H1 (cell line): ENCODE results near the gene PSIP1. TPM values are rescaled to one million over a fixed set of nuclear protein-coding genes. Genes with fewer than 3 reads are reported as not detected.

Experiments used
- CTCF ChIA-PET: fragments of 300-600 bp; sonication (Branson Sonifier 250); formaldehyde crosslinking; loops from one replicate; lab custom pipeline; 2021; ENCODE audit not compliant: partially characterized antibody; lab: Charles Lee
- POLR2A ChIA-PET: fragments of 300-600 bp; sonication (Branson Sonifier 250); formaldehyde crosslinking; loops from one replicate; lab custom pipeline; 2021; ENCODE audit warnings: inconsistent platforms; ENCODE audit not compliant: partially characterized antibody; lab: Charles Lee
- DNase-seq, 2 experiments: peaks; one replicate each; pipeline versions ENCODE4 v3.0.0 to v3.0.0-alpha.2; 2010 to 2022; ENCODE audit warnings: low spot score in 2 of 2, low read depth in 1 of 2, mixed read lengths in 1 of 2
- FAIRE-seq: peaks from 2 replicates; lab custom pipeline; 2011; peaks lifted over from hg19 to GRCh38; lab: Jason Lieb, UNC
- H2AFZ ChIP-seq: 2 replicates; pipeline ENCODE4 v1.8.1; 2012; ENCODE audit warnings: low read length, inconsistent platforms
- H2AK5ac ChIP-seq: 2 replicates; pipeline ENCODE4 v1.6.1; 2013; ENCODE audit warnings: low read depth, low read length
- H2BK120ac ChIP-seq: replicated peaks from 2 replicates; pipeline ENCODE3; 2013; ENCODE audit warnings: low read depth, low read length, inconsistent platforms
- H2BK12ac ChIP-seq: 2 replicates; pipeline ENCODE4 v1.6.1; 2013; ENCODE audit warnings: low read depth, low read length
- H2BK15ac ChIP-seq: 2 replicates; pipeline ENCODE4 v1.6.1; 2013; ENCODE audit warnings: low read length
- H2BK20ac ChIP-seq: 2 replicates; pipeline ENCODE4 v1.6.1; 2013; ENCODE audit warnings: low read length
- H2BK5ac ChIP-seq: 2 replicates; pipeline ENCODE4 v1.6.1; 2013; ENCODE audit warnings: low read depth, low read length
- H3K14ac ChIP-seq: 2 replicates; pipeline ENCODE4 v1.6.1; 2013; ENCODE audit warnings: inconsistent platforms; ENCODE audit not compliant: insufficient read length
- H3K18ac ChIP-seq: 2 replicates; pipeline ENCODE4 v1.6.1; 2013; ENCODE audit warnings: low read length; ENCODE audit errors: extremely low read depth
- H3K23ac ChIP-seq: 2 replicates; pipeline ENCODE4 v1.6.1; 2013; ENCODE audit warnings: inconsistent platforms; ENCODE audit not compliant: insufficient read length
- H3K23me2 ChIP-seq: 2 replicates; pipeline ENCODE4 v1.6.1; 2013; ENCODE audit warnings: low read depth, low read length
- H3K27ac ChIP-seq: 2 replicates; pipeline ENCODE4 v1.6.1; 2011; ENCODE audit warnings: low read depth, low read length, inconsistent platforms
- H3K27me3 ChIP-seq, 4 experiments: replicated peaks in 1 of 4; 1 replicate in 1 of 4; 2 replicates in 3 of 4; pipeline versions ENCODE4 v1.6.1 to v1.8.1; 2011 to 2013; ENCODE audit warnings: low read length in 3 of 4, mild to moderate bottlenecking in 3 of 4, inconsistent platforms in 2 of 4, mixed read lengths in 2 of 4, moderate library complexity in 1 of 4; ENCODE audit not compliant: control insufficient read depth in 3 of 4, insufficient read depth in 3 of 4; ENCODE audit errors: extremely low read depth in 1 of 4
- H3K36me3 ChIP-seq, 4 experiments: 2 replicates each; pipeline versions ENCODE4 v1.6.1 to v1.8.1; 2011 to 2013; ENCODE audit warnings: mild to moderate bottlenecking in 4 of 4, low read length in 3 of 4, moderate library complexity in 2 of 4, control low read depth in 1 of 4, inconsistent platforms in 1 of 4; ENCODE audit not compliant: insufficient read depth in 4 of 4, control insufficient read depth in 2 of 4
- H3K4ac ChIP-seq: replicated peaks from 2 replicates; pipeline ENCODE3; 2013; ENCODE audit warnings: low read length, low read depth, mixed read lengths, inconsistent platforms; ENCODE audit not compliant: insufficient read length
- H3K4me1 ChIP-seq, 4 experiments: replicated peaks in 1 of 4; 1 replicate in 1 of 4; 2 replicates in 3 of 4; pipeline versions ENCODE4 v1.6.1 to v1.8.1; 2011 to 2013; ENCODE audit warnings: low read length in 3 of 4, inconsistent platforms in 2 of 4, mixed read lengths in 1 of 4; ENCODE audit not compliant: insufficient read depth in 4 of 4, control insufficient read depth in 3 of 4
- H3K4me2 ChIP-seq, 2 experiments: 2 replicates each; pipeline versions ENCODE4 v1.6.1 to v1.8.1; 2011 to 2013; ENCODE audit warnings: low read depth in 2 of 2, low read length in 2 of 2, control low read depth in 1 of 2, inconsistent platforms in 1 of 2, mild to moderate bottlenecking in 1 of 2; ENCODE audit not compliant: insufficient read depth in 1 of 2
- H3K4me3 ChIP-seq, 4 experiments: fragments of 200-600, 300-600 bp in 1 of 4; sonication (generic), shearing (Covaris generic), sonication (Bioruptor Twin) in 1 of 4; 2 replicates each; pipeline versions ENCODE4 v1.5.1 to v1.8.1; 2011 to 2016; ENCODE audit warnings: low read length in 4 of 4, low read depth in 3 of 4, control low read depth in 2 of 4, inconsistent platforms in 2 of 4, mild to moderate bottlenecking in 2 of 4, mixed read lengths in 1 of 4, moderate library complexity in 1 of 4; ENCODE audit not compliant: insufficient read depth in 2 of 4; ENCODE audit errors: extremely low read depth in 1 of 4
- H3K56ac ChIP-seq: replicated peaks from 2 replicates; pipeline ENCODE3; 2013; ENCODE audit warnings: low read depth, mild to moderate bottlenecking, mixed read lengths, low read length, inconsistent platforms; ENCODE audit not compliant: insufficient read length
- H3K79me1 ChIP-seq: 2 replicates; pipeline ENCODE4 v1.6.1; 2013; ENCODE audit warnings: low read depth, low read length, control low read depth
- H3K79me2 ChIP-seq, 2 experiments: 2 replicates each; pipeline versions ENCODE4 v1.6.1 to v1.8.1; 2012 to 2013; ENCODE audit warnings: low read length in 2 of 2, mild to moderate bottlenecking in 2 of 2, inconsistent platforms in 1 of 2; ENCODE audit not compliant: insufficient read depth in 2 of 2, control insufficient read depth in 1 of 2
- H3K9ac ChIP-seq, 4 experiments: replicated peaks in 1 of 4; 1 replicate in 1 of 4; 2 replicates in 3 of 4; pipeline versions ENCODE4 v1.6.1 to v1.8.1; 2011 to 2013; ENCODE audit warnings: low read depth in 3 of 4, low read length in 3 of 4, control low read depth in 2 of 4, mild to moderate bottlenecking in 2 of 4, moderate library complexity in 2 of 4, inconsistent platforms in 1 of 4; ENCODE audit errors: extremely low read depth in 1 of 4
- H3K9me3 ChIP-seq, 2 experiments: 2 replicates each; pipeline versions ENCODE4 v1.6.1 to v1.8.1; 2012 to 2013; ENCODE audit warnings: mild to moderate bottlenecking in 2 of 2, moderate library complexity in 2 of 2, control low read depth in 1 of 2, inconsistent platforms in 1 of 2, low read depth in 1 of 2, low read length in 1 of 2, mixed read lengths in 1 of 2; ENCODE audit not compliant: insufficient read depth in 2 of 2
- H4K20me1 ChIP-seq, 2 experiments: replicated peaks in 1 of 2; 2 replicates each; pipeline versions ENCODE3 to v1.8.1; 2011 to 2013; ENCODE audit warnings: inconsistent platforms in 2 of 2, low read length in 2 of 2, mild to moderate bottlenecking in 1 of 2; ENCODE audit not compliant: insufficient read depth in 2 of 2, control insufficient read depth in 1 of 2
- H4K5ac ChIP-seq: 2 replicates; pipeline ENCODE4 v1.6.1; 2013; ENCODE audit warnings: low read length, low read depth, mixed read lengths, inconsistent platforms; ENCODE audit not compliant: insufficient read length
- H4K8ac ChIP-seq: 2 replicates; pipeline ENCODE4 v1.8.0; 2013; ENCODE audit warnings: mild to moderate bottlenecking, moderate library complexity, low read length, inconsistent platforms; ENCODE audit not compliant: insufficient read depth; ENCODE audit errors: extremely low read depth
- H4K91ac ChIP-seq: replicated peaks from 2 replicates; pipeline ENCODE3; 2013; ENCODE audit warnings: low read length, mixed read lengths, inconsistent platforms; ENCODE audit not compliant: insufficient read length
- ASH2L ChIP-seq: fragments of 200-600, 300-600 bp; sonication (generic); IDR thresholded peaks from one replicate; pipeline ENCODE4 v1.7.1; 2017; ENCODE audit warnings: low read length
- CBX5 ChIP-seq: fragments of 300-800, 300-1000 bp; sonication (generic); IDR thresholded peaks from 2 replicates; pipeline ENCODE4 v1.7.1; 2016; ENCODE audit warnings: antibody characterized with exemption, low read length, low read depth
- CEBPB ChIP-seq: IDR thresholded peaks from 2 replicates; pipeline ENCODE4 v1.6.1; 2012; ENCODE audit warnings: low read depth, low read length
- CHD1 ChIP-seq: IDR thresholded peaks from 2 replicates; pipeline ENCODE4 v1.6.1; 2012; ENCODE audit warnings: low read depth, low read length, improper control_type of control experiment
- CTBP2 ChIP-seq: IDR thresholded peaks from 2 replicates; pipeline ENCODE4 v1.7.0; 2011; ENCODE audit warnings: borderline replicate concordance, mild to moderate bottlenecking, moderate library complexity, mixed read lengths, low read length; ENCODE audit not compliant: insufficient read depth, insufficient read length
- EGR1 ChIP-seq: IDR thresholded peaks from 2 replicates; pipeline ENCODE4 v1.6.1; 2011; ENCODE audit warnings: low read depth, low read length, borderline replicate concordance
- EP300 ChIP-seq, 2 experiments: IDR thresholded peaks; 1 replicate in 1 of 2; 2 replicates in 1 of 2; pipeline ENCODE4 v1.6.1; 2011 to 2012; ENCODE audit warnings: low read depth in 2 of 2, low read length in 2 of 2, mild to moderate bottlenecking in 2 of 2, borderline replicate concordance in 1 of 2, inconsistent platforms in 1 of 2, moderate library complexity in 1 of 2
- GABPA ChIP-seq: IDR thresholded peaks from 2 replicates; pipeline ENCODE4 v1.6.1; 2011; ENCODE audit warnings: mild to moderate bottlenecking, low read length, moderate library complexity, borderline replicate concordance; ENCODE audit not compliant: insufficient read depth
- PHF8 ChIP-seq: fragments of 200-600 bp; sonication (generic); conservative IDR thresholded peaks from 2 replicates; pipeline ENCODE4 v1.7.1; 2012; ENCODE audit warnings: low read depth, mild to moderate bottlenecking, inconsistent platforms, low read length, moderate library complexity
- RBBP5 ChIP-seq: IDR thresholded peaks from 2 replicates; pipeline ENCODE4 v1.7.1; 2012; ENCODE audit warnings: low read depth, mild to moderate bottlenecking, inconsistent platforms, low read length, moderate library complexity, borderline replicate concordance
- SP1 ChIP-seq: IDR thresholded peaks from 2 replicates; pipeline ENCODE4 v1.6.1; 2011; ENCODE audit warnings: low read depth, low read length
- TAF7 ChIP-seq: optimal IDR thresholded peaks from 2 replicates; pipeline ENCODE3; 2011; ENCODE audit warnings: low read depth, mild to moderate bottlenecking, inconsistent platforms, low read length, moderate library complexity, borderline replicate concordance
- WGBS, 2 experiments: shearing (Covaris generic) in 1 of 2; methylation state at CpG; one replicate each; pipeline versions ENCODE4 v1.1.6 to v1.1.7; 2013 to 2015; ENCODE audit warnings: low lambda C conversion rate in 2 of 2, mixed read lengths in 2 of 2, inconsistent platforms in 1 of 2, low coverage in 1 of 2, missing lambda C conversion rate in 1 of 2; ENCODE audit not compliant: insufficient replicate concordance in 2 of 2, insufficient coverage in 1 of 2, insufficient read length in 1 of 2; ENCODE audit errors: extremely low coverage in 1 of 2, missing lambda C conversion rate in 1 of 2; 5-methylcytosine and 5-hydroxymethylcytosine counted together
- polyA plus RNA-seq, 7 experiments: library from polyadenylated mRNA; depleted of rRNA in 3 of 7; stranded (reverse) in 5 of 7; unstranded in 2 of 7; fragments of >200 nt in 5 of 7; fragments of 200-250 nt in 2 of 7; gene quantifications; 1 replicate in 5 of 7; 2 replicates in 1 of 7; 4 replicates in 1 of 7; pipeline versions ENCODE4 v1.2.1 to v1.2.3, GENCODE V29; 2011 to 2013; ENCODE audit warnings: missing spikeins in 2 of 7, mixed read lengths in 2 of 7
- total RNA-seq: library from RNA; stranded (reverse); fragmentation: NEBNext Ultra II Directional; extraction: Animal tissue kit (Norgen Biotek cat#: 25700); gene quantifications from 2 replicates; pipeline ENCODE4 v1.2.1, GENCODE V29; 2021

Gene PSIP1
- total and polyA plus RNA-seq, 2 of the 8 experiments (the other 6 are each of a cell fraction or from before 2014, with no cell fraction given), result 63.3 to 387 TPM

- Histone ChIP-seq H4K91ac (no peak overlapping the region), H3K79me1 (no peaks in the 10 kb centered on the region), H2AFZ (no peak overlapping the region), H3K4ac (no peak overlapping the region), H2BK120ac (no peak overlapping the region), H3K27me3 (no peaks in the 10 kb centered on the region), H3K36me3 (peaks cover 2 to 27% (median 10%) of the 10 kb centered on the region in 4 experiments; a peak in 5 of 8 replicates), H2BK12ac (no peak overlapping the region), H3K9me3 (no peaks in the 10 kb centered on the region), H3K14ac (no peak overlapping the region), H2BK20ac (no peak overlapping the region), H3K79me2 (peaks cover 10 to 64% of the 10 kb centered on the region in 2 experiments), H3K4me3 (no peak overlapping the region), H2BK15ac (no peak overlapping the region), H3K4me2 (no peak overlapping the region), H4K8ac (no peak overlapping the region), H3K23me2 (0 out of 2 replicates have a peak, but pooled peaks cover 1% of the 10 kb centered on the region), H3K4me1 (peaks cover 0 to 3% (median 0%) of the 10 kb centered on the region in 4 experiments; a peak in 4 of 7 replicates), H2AK5ac (no peak overlapping the region), H4K20me1 (peaks cover 0 to 9% of the 10 kb centered on the region in 2 experiments), H3K56ac (no peak overlapping the region), H4K5ac (no peak overlapping the region), H3K23ac (no peak overlapping the region), H3K18ac (no peak overlapping the region), H3K9ac (no peak overlapping the region), H3K27ac (no peak overlapping the region), H2BK5ac (no peak overlapping the region)
- 92% methylated on average over 8 of the region's 8 CpGs; no CpG with 5 or more reads in 1 of the 2 experiments for WGBS, 2 experiments
- FAIRE-seq (no peak), DNase-seq (no peak)
- ChIA-PET POLR2A (interaction anchor here (1.4 kb wide), 1 partner anchor 9 kb away, joined by 3 read pairs; no protein-coding TSS in a partner anchor), CTCF (interaction anchor here (1.2 to 1.4 kb wide), 2 partner anchors 17 to 194 kb away, joined by 3 to 4 read pairs; no protein-coding TSS in a partner anchor)
- TF ChIP-seq SP1, result no peak
- TF ChIP-seq EGR1, result no peak
- TF ChIP-seq CBX5, result no peak
- TF ChIP-seq GABPA, result no peak
- no peak for TF ChIP-seq ASH2L
- no peak for TF ChIP-seq CTBP2
- no peak for TF ChIP-seq PHF8
- TF ChIP-seq EP300 (IDR thresholded peaks at IDR 0.05; ENCODE audit: borderline replicate concordance in 1 of 2, low read depth in 2 of 2, low read length in 2 of 2), result no peak
- TF ChIP-seq CEBPB, result no peak
- no peak for TF ChIP-seq TAF7
- no peak for TF ChIP-seq CHD1
- no peak for TF ChIP-seq RBBP5
Measured at GRCh38 chr9:15426019-15426418, 84.8 kb downstream of the PSIP1 start.
